ENCODE measurements around the gene SLC1A4.

SLC1A4 gene

DNA sequence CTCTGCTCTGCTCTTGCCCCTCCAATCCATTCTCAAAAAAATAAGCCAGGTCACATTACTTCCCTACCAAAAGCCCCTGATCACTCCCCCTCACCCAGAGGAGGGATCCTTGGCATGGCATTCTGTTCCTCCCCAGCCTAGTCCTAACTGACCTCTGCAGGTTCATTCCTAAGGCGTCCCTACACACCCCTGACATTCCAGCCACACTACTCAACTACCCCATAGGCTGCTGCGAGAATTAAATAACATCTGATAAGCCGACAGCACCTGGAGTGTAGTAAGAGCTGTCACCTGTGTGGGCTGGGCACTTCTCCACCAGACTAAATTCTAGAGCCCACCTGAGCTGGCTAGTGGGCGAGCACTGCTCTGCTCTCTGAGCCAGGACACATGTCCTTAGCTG, 44.7 kb upstream of the SLC1A4 start:
- no peak for TF ChIP-seq TAF1 (IDR thresholded peaks at IDR 0.05; ENCODE audit: borderline replicate concordance, insufficient read depth, low read length)
- TF ChIP-seq SIN3A (IDR thresholded peaks at IDR 0.05; ENCODE audit: borderline replicate concordance, insufficient read depth, low read length), result no peak

DNA sequence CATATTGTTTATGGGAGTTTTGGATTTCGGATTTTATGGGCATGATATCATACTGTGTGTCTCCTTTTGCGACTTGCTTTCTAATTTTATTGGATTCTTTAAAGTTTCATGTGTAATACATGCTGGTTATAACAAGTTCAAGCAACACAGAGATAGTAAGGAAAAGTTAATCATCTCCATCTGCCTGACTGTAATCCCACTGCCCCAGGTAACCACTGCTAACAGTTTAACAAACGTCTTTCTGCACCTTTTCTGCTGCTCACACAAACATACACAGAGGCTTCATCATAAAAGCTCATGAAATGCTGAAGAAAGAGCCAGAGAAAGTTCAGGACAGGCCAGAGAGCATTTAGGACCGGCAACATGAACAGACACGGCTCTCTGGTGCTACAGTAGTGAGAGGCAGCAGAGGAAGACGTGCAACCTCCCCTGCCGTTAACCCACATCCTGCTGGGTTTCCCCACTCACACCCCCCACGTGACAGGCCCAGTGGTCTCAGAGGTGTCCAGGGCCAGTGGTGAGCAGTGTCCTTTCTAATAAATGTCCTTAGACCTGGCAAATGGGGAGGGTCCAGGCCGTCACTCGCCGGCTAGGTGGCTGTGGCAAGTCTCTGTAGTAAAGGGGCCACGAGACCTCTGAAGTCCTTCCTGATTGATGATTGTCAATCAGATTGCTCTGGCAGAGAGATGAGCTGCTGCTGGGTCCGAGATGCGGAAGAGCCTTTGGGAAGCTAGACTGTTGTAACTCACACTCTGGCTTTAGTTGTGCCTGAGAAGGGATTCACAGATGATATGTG, 43.0 kb upstream of the SLC1A4 start:
- TF ChIP-seq FOXP2 (optimal IDR thresholded peaks at IDR 0.05; ENCODE audit: borderline replicate concordance, extremely low read depth, extremely low read length, insufficient read depth) (no peak), TAF1 (IDR thresholded peaks at IDR 0.05; ENCODE audit: borderline replicate concordance, insufficient read depth, low read length) (no peak), POLR2AphosphoS5 (IDR thresholded peaks at IDR 0.05; ENCODE audit: low read depth, low read length) (no peak), SIN3A (IDR thresholded peaks at IDR 0.05; ENCODE audit: borderline replicate concordance, insufficient read depth, low read length) (no peak)
- TF ChIP-seq, protein P1, sequence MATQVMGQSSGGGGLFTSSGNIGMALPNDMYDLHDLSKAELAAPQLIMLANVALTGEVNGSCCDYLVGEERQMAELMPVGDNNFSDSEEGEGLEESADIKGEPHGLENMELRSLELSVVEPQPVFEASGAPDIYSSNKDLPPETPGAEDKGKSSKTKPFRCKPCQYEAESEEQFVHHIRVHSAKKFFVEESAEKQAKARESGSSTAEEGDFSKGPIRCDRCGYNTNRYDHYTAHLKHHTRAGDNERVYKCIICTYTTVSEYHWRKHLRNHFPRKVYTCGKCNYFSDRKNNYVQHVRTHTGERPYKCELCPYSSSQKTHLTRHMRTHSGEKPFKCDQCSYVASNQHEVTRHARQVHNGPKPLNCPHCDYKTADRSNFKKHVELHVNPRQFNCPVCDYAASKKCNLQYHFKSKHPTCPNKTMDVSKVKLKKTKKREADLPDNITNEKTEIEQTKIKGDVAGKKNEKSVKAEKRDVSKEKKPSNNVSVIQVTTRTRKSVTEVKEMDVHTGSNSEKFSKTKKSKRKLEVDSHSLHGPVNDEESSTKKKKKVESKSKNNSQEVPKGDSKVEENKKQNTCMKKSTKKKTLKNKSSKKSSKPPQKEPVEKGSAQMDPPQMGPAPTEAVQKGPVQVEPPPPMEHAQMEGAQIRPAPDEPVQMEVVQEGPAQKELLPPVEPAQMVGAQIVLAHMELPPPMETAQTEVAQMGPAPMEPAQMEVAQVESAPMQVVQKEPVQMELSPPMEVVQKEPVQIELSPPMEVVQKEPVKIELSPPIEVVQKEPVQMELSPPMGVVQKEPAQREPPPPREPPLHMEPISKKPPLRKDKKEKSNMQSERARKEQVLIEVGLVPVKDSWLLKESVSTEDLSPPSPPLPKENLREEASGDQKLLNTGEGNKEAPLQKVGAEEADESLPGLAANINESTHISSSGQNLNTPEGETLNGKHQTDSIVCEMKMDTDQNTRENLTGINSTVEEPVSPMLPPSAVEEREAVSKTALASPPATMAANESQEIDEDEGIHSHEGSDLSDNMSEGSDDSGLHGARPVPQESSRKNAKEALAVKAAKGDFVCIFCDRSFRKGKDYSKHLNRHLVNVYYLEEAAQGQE (IDR thresholded peaks at IDR 0.05; ENCODE audit: insufficient read depth in 1 of 2, low read depth in 2 of 2, low read length in 2 of 2), result no peak

DNA sequence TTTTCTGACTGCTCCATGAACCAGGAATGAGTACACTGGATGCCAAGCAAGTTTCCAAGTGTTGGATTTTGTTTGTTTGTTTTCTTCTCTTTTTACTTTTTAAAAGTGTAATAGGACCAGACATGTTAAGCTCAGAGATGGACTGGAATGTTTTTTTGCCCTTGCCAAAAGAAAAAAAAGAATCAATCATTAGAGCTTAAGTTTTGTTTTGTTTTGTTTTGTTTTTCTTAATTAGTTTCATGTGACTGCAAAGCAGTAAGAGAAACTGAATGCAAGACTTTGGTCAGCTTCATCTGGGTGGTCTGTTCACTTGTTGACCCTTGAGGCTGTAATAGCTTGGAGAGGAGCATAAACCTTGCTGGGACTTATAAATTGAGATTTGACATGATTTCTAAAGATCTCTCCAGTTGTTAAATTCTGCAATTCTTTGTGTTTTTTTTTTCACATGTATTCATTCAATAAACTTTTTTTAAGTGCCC, 42.4 kb upstream of the SLC1A4 start:
- TF ChIP-seq POLR2AphosphoS5 (IDR thresholded peaks at IDR 0.05; ENCODE audit: low read depth, low read length), result no peak
- no peak for TF ChIP-seq FOXP2 (optimal IDR thresholded peaks at IDR 0.05; ENCODE audit: borderline replicate concordance, extremely low read depth, extremely low read length, insufficient read depth)

DNA sequence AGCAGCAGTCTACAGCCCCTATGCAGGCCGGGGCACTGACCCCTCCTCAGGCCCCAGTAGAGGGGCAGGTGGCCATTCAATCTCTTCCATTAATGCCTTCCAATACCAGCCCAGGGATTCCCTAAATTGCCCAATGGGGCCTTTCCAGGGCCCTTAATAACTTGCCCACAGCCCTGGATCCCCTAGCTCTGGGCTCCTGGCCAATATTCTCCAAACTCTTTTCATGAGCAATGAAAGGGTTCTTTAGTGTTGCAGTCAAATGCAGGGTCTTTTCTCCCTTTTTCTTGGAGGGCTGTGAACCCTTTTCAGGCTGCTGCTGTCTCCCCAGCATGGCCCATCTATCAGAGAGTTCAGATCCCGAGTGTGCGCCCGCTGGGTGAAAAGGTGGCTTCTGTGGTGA, 41.3 kb upstream of the SLC1A4 start:
- TF ChIP-seq POLR2AphosphoS5 (IDR thresholded peaks at IDR 0.05; ENCODE audit: low read depth, low read length) (no peak), FOXP2 (optimal IDR thresholded peaks at IDR 0.05; ENCODE audit: borderline replicate concordance, extremely low read depth, extremely low read length, insufficient read depth) (no peak), TAF1 (IDR thresholded peaks at IDR 0.05; ENCODE audit: borderline replicate concordance, insufficient read depth, low read length) (no peak), SIN3A (IDR thresholded peaks at IDR 0.05; ENCODE audit: borderline replicate concordance, insufficient read depth, low read length) (no peak)
- TF ChIP-seq, protein P1 (IDR thresholded peaks at IDR 0.05; ENCODE audit: insufficient read depth in 1 of 2, low read depth in 2 of 2, low read length in 2 of 2), result no peak

DNA sequence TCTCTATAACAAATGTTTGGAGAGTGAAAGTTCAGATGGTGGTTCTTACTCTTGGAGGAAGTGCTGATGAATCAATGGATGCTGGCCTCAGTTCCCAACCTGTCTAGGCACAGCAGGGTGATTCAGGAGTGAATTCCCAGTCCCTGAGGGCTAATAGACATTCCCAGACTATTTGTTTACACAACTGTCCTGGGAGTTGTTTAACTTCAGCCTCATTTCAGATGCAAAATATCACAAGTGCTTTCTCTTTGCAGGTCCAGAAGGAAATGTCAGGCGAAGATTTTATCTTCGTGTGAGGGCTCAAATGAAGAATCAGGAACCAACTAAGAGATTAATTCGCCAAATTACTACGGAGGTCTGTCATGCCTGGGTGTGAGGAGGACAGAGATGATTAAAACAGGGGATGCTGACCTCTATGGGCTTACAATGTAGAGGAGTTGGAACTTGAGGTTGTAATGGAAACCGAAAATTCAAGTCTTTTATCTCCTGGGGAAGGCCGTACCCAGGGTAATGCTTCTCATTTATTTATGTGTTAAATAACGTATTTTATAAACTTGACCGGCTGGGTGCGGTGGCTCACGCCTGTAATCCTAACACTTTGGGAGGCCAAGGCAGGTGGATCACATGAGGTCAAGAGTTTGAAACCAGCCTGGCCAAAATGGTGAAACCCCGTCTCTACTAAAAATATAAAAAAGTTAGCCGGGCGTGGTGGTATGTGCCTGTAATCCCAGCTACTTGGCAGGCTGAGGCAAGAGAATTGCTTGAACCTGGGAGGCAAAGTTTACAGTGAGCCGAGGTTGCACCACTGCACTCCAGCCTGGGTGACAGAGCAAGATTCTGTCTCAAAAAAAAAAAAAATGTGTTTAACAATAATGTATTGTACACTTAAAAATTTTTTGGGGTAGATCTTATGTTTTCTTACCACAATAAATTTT, 38.7 kb upstream of the SLC1A4 start:
- TF ChIP-seq POLR2AphosphoS5 (IDR thresholded peaks at IDR 0.05; ENCODE audit: low read depth, low read length), result no peak
- no peak for TF ChIP-seq SIN3A (IDR thresholded peaks at IDR 0.05; ENCODE audit: borderline replicate concordance, insufficient read depth, low read length)

DNA sequence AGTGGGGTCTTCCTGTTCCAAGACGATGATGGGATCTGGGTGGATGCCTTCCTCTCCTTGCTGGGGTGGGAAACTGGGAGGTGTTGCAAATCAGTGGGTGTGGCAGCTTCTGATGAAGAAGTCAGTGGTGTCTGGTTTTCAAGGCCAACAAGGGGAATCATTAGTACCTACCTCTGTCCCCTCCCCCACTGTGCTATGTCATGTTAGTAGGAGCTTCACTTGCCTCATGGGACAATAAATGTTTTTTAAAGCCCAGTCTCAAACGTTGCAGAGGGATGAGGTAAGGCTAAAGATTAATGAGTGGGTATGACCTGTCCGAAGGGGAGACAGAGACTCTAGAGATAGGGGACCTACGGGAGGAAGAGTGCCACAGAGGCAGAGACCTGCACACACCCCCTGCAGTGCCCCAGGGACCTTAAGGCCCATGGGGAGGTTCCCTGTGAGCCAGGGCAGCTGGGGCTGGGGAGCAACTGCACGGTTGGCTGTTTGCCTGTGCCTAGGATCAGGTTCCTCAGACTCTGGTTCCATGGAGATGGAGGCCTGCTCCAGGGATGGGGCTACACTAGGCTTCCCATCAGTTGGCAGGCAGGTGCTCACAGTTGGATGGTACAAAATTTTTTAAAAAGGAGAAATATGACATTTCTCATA, 37.8 kb upstream of the SLC1A4 start:
- TF ChIP-seq TAF1 (IDR thresholded peaks at IDR 0.05; ENCODE audit: borderline replicate concordance, insufficient read depth, low read length) (no peak), SIN3A (IDR thresholded peaks at IDR 0.05; ENCODE audit: borderline replicate concordance, insufficient read depth, low read length) (no peak), POLR2AphosphoS5 (IDR thresholded peaks at IDR 0.05; ENCODE audit: low read depth, low read length) (no peak), FOXP2 (optimal IDR thresholded peaks at IDR 0.05; ENCODE audit: borderline replicate concordance, extremely low read depth, extremely low read length, insufficient read depth) (no peak)
- TF ChIP-seq, protein P1 (IDR thresholded peaks at IDR 0.05; ENCODE audit: insufficient read depth in 1 of 2, low read depth in 2 of 2, low read length in 2 of 2), result no peak
